HL-60/S4 treated with phorbol 12-myristate 13-acetate at 8.2 ng/mL for 4 days and 3 days (cell line): ENCODE results near the gene PXT1.
"Not testable (repeated sequence)": the region's sequence is repeated elsewhere in the genome, so short reads cannot be mapped to it uniquely, and the experiment has no call there.

ENCODE experiments used
- in situ Hi-C: fragments of 300-500 bp; cut with MboI; formaldehyde crosslinking; loops from 2 replicates; pipeline ENCODE4 v1.15.0; 2022; ENCODE audit warnings: low sequenced_read_pairs

Gene PXT1

DNA sequence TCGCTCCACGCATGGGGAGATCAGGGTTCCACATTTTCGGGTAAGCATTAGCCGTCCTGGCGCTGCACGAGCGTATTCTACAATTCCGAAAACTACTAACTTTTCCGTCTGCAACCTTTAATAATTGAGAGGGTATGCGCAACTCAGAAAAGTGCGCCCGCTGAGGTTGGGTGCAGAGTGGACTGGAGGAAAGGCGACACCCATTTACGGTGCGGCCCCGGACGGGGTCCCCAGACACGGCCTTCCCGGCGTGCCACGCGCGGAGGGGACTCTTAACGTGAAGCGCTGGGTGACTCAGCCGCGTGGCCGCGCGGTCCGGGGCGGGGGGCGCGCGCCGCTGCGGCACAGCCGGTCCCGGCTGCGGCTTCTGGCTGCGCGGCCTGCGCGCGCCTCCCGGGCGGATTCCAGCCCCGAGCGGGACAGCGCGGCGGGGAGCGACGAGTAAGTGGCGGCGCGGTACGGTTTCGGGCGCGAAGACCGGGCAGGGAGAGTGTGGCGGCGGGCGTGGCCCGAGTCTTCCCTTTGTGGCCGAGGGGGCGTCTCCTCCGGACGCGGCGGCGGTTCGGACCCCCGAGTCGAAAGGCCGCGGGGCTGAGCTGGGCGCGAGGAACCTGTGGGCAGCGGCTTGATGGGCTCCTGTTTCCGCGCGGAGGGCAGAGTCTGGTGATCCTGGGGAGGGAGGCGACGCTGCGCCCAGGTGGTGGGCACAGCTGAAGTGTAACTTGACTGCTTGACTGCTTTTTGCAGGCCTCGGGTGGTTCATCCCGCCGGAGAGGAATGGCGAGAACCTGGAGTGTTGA is at the start of gene PXT1, which contains the start of gene KCTD20:
PXT1 (minus strand) TSS at position 184 of the 800 bp plus-strand sequence. CDS start 16,772 bp downstream, outside the sequence.
KCTD20 (plus strand) TSS at position 330 of the 800 bp plus-strand sequence. CDS start 27,098 bp downstream, outside the sequence.
- in situ Hi-C loops: no loop called here

GRCh38 chr6:36492092-36492491 is 49.4 kb upstream of the PXT1 start:
- in situ Hi-C loops: no loop called here

DNA sequence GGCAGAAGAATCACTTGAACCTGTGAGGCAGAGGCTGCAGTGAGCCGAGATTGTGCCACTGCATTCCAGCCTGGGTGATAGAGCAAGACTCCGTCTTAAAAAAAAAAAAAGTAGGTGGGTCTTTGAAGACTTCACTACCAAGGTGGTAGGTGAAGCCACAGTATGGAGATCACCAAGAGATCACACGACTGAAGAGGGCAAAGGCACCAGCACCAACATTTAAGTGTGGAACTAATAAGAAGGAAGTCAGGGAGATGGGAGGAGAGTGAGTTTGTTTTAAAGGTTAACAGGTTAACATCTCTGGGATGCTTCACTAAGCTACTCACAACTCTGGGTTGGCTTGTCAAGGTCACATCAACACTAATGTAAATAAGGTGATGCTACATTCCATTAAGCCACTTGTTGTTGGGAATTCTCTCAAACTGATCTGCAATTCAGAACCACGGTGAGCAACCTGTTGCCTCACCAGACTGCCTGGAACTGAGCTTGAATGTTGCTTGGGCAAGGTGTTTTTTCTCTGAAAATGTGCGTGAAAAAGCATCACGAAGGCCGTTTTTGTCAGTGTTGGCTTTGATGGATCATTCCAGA is 48.8 kb upstream of the PXT1 start:
- in situ Hi-C loops: no loop called here

- in situ Hi-C loops: no loop called here
Measured at GRCh38 chr6:36489426-36489825, 46.8 kb upstream of the PXT1 start.

DNA sequence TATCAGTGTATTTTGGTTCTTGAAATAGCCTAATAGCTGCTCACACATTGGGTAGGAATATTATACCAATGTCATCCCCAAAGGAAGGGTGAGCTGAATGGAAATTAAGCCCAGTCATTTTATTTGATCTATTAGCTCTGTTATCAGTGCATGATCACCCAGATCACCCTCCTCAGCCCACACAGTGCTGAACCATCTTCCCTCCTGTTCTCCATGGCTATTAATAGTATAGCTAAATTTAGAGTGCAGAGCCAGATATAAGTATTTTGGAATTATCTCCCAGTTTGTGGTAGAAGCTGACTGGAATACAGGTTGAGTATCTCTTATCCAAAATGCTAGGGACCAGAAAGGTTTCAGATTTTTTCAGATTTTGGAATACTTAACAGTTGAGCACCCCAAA is 45.6 kb upstream of the PXT1 start:
- in situ Hi-C loops: no loop called here

GRCh38 chr6:36487698-36488097 is 45.0 kb upstream of the PXT1 start:
- in situ Hi-C loops: no loop called here

- in situ Hi-C loops: no loop called here
Measured at GRCh38 chr6:36484736-36485135, 42.1 kb upstream of the PXT1 start.

- in situ Hi-C loops: not testable (repeated sequence)
Measured at GRCh38 chr6:36483326-36483725, 40.7 kb upstream of the PXT1 start.

- in situ Hi-C loops: no loop called here
Measured at GRCh38 chr6:36479256-36479655, 36.6 kb upstream of the PXT1 start.

- in situ Hi-C loops: no loop called here
Measured at GRCh38 chr6:36478051-36478526, 35.4 kb upstream of the PXT1 start.

DNA sequence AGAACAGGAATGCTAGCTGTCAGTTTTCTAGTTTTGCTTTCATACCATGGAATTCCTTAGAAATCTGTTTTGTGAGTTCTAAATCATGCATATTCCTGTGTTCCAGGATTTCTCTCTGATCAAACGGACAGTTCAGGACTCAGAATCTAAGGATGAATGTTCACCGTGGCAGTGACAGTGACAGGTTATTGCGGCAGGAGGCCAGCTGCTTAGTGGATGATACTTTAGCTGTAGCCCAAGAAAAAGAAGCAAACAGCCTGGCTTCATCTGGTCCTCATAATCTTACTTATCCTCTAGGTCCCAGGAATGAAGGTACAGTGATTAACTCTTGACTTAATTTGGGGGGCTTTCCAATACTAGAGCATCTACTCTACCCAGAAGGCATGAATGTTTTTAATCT is 27.3 kb upstream of the PXT1 start:
- in situ Hi-C loops: no loop called here

- in situ Hi-C loops: no loop called here
Measured at GRCh38 chr6:36469148-36469661, 26.6 kb upstream of the PXT1 start.

DNA sequence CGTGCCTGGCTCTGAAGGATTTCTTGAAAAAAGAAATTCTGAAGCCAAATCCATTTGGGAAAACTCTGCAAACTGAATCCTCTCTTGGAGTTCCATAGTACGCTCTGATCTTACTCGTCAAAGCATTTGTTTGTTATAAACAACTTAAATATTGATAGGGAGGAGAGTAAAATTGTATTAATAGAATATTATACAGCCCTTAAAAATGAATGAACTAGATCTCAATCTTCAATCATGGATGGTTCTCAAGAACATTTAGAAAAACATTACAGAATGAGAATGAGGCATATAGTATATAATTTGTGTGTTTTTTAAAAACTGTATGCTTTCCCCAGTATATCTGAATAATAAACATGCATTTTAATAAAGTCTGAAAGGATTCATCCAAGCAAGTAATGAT is 25.0 kb upstream of the PXT1 start:
- in situ Hi-C loops: no loop called here

DNA sequence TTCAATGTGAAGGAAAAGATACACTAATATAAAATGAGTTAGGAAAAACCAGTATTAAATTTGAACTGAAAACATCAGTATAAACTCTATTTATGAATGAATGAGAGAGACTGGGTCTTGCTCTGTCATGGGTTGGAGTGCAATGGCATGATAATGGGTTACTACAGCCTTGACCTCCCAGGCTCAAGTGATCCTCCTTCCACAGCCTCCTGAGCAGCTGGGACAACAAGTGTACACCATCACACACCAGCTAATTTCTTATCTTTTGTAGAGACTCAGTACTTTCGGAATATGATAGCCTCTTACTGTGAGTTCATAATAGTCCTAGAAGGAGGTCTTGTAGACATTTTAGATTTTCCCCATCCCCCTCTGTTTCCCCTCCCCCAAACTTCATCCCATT is 21.6 kb upstream of the PXT1 start:
- in situ Hi-C loops: no loop called here

GRCh38 chr6:36463676-36464075 is 21.0 kb upstream of the PXT1 start:
- in situ Hi-C loops: no loop called here

DNA sequence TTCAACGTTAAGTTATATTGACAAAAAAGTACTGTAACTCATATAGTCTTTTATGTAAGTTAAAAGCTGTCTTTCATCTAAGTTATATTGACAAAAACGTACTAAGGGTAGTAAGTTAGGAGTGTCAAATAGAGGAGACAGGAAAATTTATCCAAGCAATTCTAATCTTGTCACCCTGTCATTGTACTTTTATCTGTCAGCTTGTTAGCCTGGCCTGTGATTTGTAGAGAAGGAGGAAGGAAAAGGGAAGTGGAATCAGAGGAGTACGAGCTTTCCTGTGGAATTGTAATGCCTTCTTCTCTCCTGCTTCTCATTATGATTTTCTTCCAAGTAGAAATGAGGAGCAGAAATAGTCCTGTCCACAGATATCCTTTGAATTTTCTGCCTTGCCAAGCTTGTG is 19.0 kb upstream of the PXT1 start:
- in situ Hi-C loops: no loop called here

DNA sequence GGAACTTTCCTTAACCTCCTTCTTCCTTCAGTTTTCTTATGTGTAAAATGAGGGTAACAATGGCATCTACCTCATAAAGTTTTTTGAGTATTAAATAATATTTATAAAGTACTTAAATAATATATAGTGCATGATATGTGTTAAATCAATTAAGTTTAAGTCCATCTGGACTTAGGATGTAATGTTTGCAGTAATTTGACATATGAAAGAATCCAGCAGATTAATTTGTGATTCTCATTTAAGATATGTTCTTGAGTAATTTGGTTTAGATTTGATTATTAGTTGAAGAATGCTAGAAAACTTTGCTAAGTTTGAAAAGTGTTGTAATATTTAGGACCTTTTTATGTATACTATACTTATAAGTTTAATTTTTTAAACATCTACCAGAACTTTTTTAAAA is 18.3 kb upstream of the PXT1 start:
- in situ Hi-C loops: no loop called here

DNA sequence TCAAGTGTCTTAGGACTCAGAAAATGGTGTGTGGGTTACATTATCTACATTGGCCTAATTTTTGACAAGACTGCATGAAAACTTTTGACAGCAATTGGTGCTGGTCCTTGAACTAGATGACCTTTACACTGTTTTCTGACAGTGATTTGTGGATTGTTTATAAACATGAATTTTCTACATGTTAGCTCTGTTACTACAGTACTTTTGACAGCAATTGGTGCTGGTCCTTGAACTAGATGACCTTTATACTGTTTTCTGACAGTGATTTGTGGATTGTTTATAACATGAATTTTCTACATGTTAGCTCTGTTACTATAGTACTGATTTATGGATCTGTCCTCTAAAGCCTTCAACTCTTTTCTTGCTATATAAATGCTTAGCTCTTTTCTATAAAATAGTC is 16.8 kb upstream of the PXT1 start:
- in situ Hi-C loops: no loop called here

DNA sequence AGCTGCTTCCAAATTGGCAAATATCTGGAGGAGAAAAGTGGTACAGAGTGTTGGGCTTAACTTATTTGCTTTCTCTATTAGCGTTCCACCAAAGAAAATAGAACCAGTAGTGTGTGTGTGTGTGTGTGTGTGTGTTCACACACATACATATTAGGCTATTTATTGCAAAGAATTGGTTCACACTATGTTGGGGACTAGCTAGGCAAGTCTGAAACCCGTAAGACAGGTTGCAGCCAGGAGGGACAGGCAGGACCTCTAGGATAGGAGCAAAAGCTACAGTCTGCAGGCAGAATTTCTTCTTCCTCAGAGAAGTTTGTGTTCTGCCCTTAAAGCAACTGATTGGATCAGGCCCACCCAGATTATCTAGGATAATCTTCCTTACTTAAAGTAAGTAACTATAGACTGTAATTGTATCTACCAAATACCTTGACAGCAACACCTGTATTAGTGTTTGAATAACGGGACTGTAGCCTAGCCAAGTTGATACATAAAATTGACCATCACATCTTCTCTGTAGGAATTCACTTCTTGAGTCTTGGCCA is 12.9 kb upstream of the PXT1 start:
- in situ Hi-C loops: no loop called here

DNA sequence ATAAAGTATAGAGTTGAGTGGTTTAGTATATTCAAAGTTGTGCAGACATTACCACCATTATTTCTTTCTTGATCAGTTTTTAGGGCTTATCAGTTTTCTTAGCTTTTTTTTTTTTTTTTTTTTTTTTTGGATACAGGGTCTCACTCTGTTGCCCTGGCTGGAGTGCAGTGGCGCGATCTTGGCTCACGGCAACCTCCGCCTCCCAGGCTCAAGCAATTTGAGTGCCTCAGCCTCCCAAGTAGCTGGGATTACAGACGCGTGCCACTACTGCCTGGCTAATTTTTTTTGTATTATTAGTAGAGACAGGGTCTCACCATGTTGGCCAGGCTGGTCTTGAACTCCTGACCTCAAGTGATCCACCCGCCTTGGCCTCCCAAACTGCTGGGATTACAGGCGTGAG is 10.2 kb upstream of the PXT1 start:
- in situ Hi-C loops: not testable (repeated sequence)

DNA sequence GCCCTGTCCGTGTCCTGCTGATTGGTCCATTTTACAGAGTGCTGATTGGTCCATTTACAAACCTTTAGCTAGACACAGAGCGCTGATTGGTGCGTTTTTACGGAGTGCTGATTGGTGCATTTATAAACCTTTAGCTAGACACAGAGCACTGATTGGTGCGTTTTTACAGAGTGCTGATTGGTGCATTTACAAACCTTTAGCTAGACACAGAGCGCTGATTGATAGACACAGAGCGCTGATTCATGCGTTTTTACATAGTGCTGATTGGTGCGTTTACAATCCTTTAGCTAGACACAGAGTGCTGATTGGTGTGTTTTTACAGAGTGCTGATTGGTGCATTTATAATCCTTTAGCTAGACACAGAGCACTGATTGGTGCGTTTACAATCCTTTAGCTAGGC is 6.5 kb upstream of the PXT1 start:
- in situ Hi-C loops: not testable (repeated sequence)

DNA sequence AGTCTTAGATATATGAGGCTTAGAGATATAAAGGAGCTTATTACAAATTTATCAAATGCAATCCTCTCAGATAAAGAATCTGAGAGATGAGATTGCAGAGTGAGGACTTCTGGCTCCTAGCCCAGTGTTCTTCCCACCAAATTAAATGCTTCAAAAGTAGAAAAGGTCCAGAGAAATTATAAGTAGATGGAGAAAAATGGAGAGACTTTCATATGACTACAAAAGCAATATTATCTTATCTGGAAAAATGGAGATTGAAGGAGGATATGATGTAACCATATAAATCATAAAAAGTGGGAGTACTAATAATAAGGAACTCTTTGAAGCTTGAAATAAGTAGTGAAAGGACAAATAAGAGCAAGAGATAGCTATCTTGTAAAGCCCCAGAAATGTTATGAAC is 3.0 kb upstream of the PXT1 start:
- in situ Hi-C loops: no loop called here
